ENCODE measurements around the gene UMOD. TPM values are rescaled to one million over a fixed set of nuclear protein-coding genes. Genes with fewer than 3 reads are reported as not detected.

UMOD gene
- polyA plus RNA-seq, 1 donor (not counting 4 experiments of a cell fraction or from before 2014, with no cell fraction given): not detected

- Histone ChIP-seq H3K4me3 (ENCODE audit: control insufficient read depth in 2 of 3, extremely low read depth in 1 of 3, insufficient read depth in 2 of 3, low read depth in 1 of 3, low read length in 3 of 3) (no peak overlapping the region), H3K27ac (ENCODE audit: control insufficient read depth, insufficient read depth, low read length) (no peak overlapping the region), H3K9ac (ENCODE audit: control insufficient read depth, extremely low read depth, insufficient read depth, low read length) (no peak overlapping the region), H3K4me2 (ENCODE audit: control insufficient read depth, extremely low read depth, insufficient read depth, low read depth, low read length) (no peak overlapping the region), H3K9me1 (ENCODE audit: control insufficient read depth, extremely low read depth, insufficient read depth, low read length) (no peaks in the 10 kb centered on the region), H2AFZ (ENCODE audit: control insufficient read depth, low read length) (no peak overlapping the region), H3K27me3 (ENCODE audit: control insufficient read depth, extremely low read depth, insufficient read depth, low read length) (no peaks in the 10 kb centered on the region), H3K9me3 (ENCODE audit: control insufficient read depth, low read depth, low read length) (no peaks in the 10 kb centered on the region), H3K79me2 (ENCODE audit: control insufficient read depth, insufficient read depth, low read length) (no peaks in the 10 kb centered on the region), H3K4me1 (ENCODE audit: control insufficient read depth, extremely low read depth, insufficient read depth, low read length) (no peaks in the 10 kb centered on the region), H3K36me3 (ENCODE audit: control insufficient read depth in 2 of 2, extremely low read depth in 1 of 2, insufficient read depth in 2 of 2, low read length in 2 of 2) (no peaks in the 10 kb centered on the region), H4K20me1 (ENCODE audit: control insufficient read depth, extremely low read depth, insufficient read depth, low read length) (no peaks in the 10 kb centered on the region)
- dilution Hi-C loops (cut with MboI; ENCODE audit: extremely low pct_ligation_motif_present, low sequenced_read_pairs): no loop called here
- no peak for TF ChIP-seq CTCF (optimal IDR thresholded peaks at IDR 0.05 in 1 of 3, IDR thresholded peaks at IDR 0.05 in 1 of 3, conservative IDR thresholded peaks at IDR 0.05 in 1 of 3; ENCODE audit: extremely low read depth in 1 of 3, insufficient read depth in 2 of 3, low read length in 3 of 3)
- TF ChIP-seq EZH2 (IDR thresholded peaks at IDR 0.05; ENCODE audit: low read length): no peak
- DNase-seq (ENCODE audit: low read depth, low spot score): no peak
- no peak for FAIRE-seq
These were observed 38.5 kb upstream of the UMOD start for GRCh38 chr16:20391045-20391444.

GRCh38 chr16:20388854-20389253 lies 36.3 kb upstream of the UMOD start:
- no peak overlapping the region for H2AFZ ChIP-seq (ENCODE audit: control insufficient read depth, low read length)

More at GRCh38 chr16:20388854-20389253, 36.3 kb upstream of the UMOD start:
- Histone ChIP-seq H3K9ac (ENCODE audit: control insufficient read depth, extremely low read depth, insufficient read depth, low read length) (no peak overlapping the region), H4K20me1 (ENCODE audit: control insufficient read depth, extremely low read depth, insufficient read depth, low read length) (no peaks in the 10 kb centered on the region), H3K27ac (ENCODE audit: control insufficient read depth, insufficient read depth, low read length) (no peak overlapping the region), H3K9me1 (ENCODE audit: control insufficient read depth, extremely low read depth, insufficient read depth, low read length) (no peaks in the 10 kb centered on the region), H3K27me3 (ENCODE audit: control insufficient read depth, extremely low read depth, insufficient read depth, low read length) (no peaks in the 10 kb centered on the region), H3K79me2 (ENCODE audit: control insufficient read depth, insufficient read depth, low read length) (no peaks in the 10 kb centered on the region), H3K4me3 (ENCODE audit: control insufficient read depth in 2 of 3, extremely low read depth in 1 of 3, insufficient read depth in 2 of 3, low read depth in 1 of 3, low read length in 3 of 3) (no peak overlapping the region), H3K36me3 (ENCODE audit: control insufficient read depth in 2 of 2, extremely low read depth in 1 of 2, insufficient read depth in 2 of 2, low read length in 2 of 2) (no peaks in the 10 kb centered on the region), H3K9me3 (ENCODE audit: control insufficient read depth, low read depth, low read length) (no peaks in the 10 kb centered on the region), H3K4me2 (ENCODE audit: control insufficient read depth, extremely low read depth, insufficient read depth, low read depth, low read length) (no peak overlapping the region), H3K4me1 (ENCODE audit: control insufficient read depth, extremely low read depth, insufficient read depth, low read length) (no peaks in the 10 kb centered on the region)
- dilution Hi-C loops (cut with MboI; ENCODE audit: extremely low pct_ligation_motif_present, low sequenced_read_pairs): no loop called here
- no peak for DNase-seq (ENCODE audit: low read depth, low spot score)
- no peak for FAIRE-seq
- TF ChIP-seq EZH2 (IDR thresholded peaks at IDR 0.05; ENCODE audit: low read length): no peak
- no peak for TF ChIP-seq CTCF (optimal IDR thresholded peaks at IDR 0.05 in 1 of 3, IDR thresholded peaks at IDR 0.05 in 1 of 3, conservative IDR thresholded peaks at IDR 0.05 in 1 of 3; ENCODE audit: extremely low read depth in 1 of 3, insufficient read depth in 2 of 3, low read length in 3 of 3)

Measured in keratinocyte (primary cell).